HL-60/S4 (cell line): ENCODE data around the gene MRNIP.
"Not testable (repeated sequence)": the region's sequence is repeated elsewhere in the genome, so short reads cannot be mapped to it uniquely, and the experiment has no call there.

Source experiments
- in situ Hi-C: fragments of 300-500 bp; cut with MboI; formaldehyde crosslinking; loops from 2 replicates; pipeline ENCODE4 v1.14.3; 2022; ENCODE audit warnings: low sequenced_read_pairs

The MRNIP gene

GRCh38 chr5:179795863-179796833 lies 62.5 kb downstream of the MRNIP start:
- in situ Hi-C loops, result no loop called here

GRCh38 chr5:179795049-179795862 lies 63.4 kb downstream of the MRNIP start:
- in situ Hi-C loops, result no loop called here

- in situ Hi-C loops, result no loop called here
Observed at GRCh38 chr5:179794575-179794974, 64.0 kb downstream of the MRNIP start.

GRCh38 chr5:179794171-179794570 lies 64.4 kb downstream of the MRNIP start:
- in situ Hi-C loops, result no loop called here

- in situ Hi-C loops, result no loop called here
Observed at GRCh38 chr5:179793468-179794139, 65.0 kb downstream of the MRNIP start, which contains the start of gene LTC4S. TSS of gene LTC4S (plus strand) at chr5:179793986. CDS start at chr5:179794081, 95 bp downstream.

GRCh38 chr5:179792612-179793467 lies 65.8 kb downstream of the MRNIP start:
- in situ Hi-C loops, result no loop called here

- in situ Hi-C loops, result no loop called here
Observed at GRCh38 chr5:179791881-179792611, 66.6 kb downstream of the MRNIP start.

GRCh38 chr5:179789278-179789677 lies 69.3 kb downstream of the MRNIP start:
- in situ Hi-C loops, result not testable (repeated sequence)

GRCh38 chr5:179788193-179788854 lies 70.3 kb downstream of the MRNIP start:
- in situ Hi-C loops, result no loop called here
